HepG2 (cell line): Measurements from ENCODE around the gene ABCD1. TPM values are rescaled to one million over a fixed set of nuclear protein-coding genes. Genes with fewer than 3 reads are reported as not detected.

Experiments
- ASH2L ChIP-seq: fragments of 300-600, 200-600 bp; sonication (generic); IDR thresholded peaks from 2 replicates; pipeline ENCODE4 v1.7.0; 2017; ENCODE audit warnings: low read depth, mild to moderate bottlenecking, moderate library complexity, mixed read lengths, low read length; ENCODE audit not compliant: insufficient read length
- FOXP1 ChIP-seq, 2 experiments: fragments of 450-650 bp in 1 of 2; IDR thresholded peaks; 2 replicates each; pipeline ENCODE4 v1.6.1; 2017 to 2018; ENCODE audit warnings: antibody characterized with exemption in 1 of 2
- GATAD1 ChIP-seq: IDR thresholded peaks from 2 replicates; pipeline ENCODE4 v1.6.1; 2016; ENCODE audit warnings: missing genetic modification reagents, missing compliant biosample characterization
- HNRNPLL ChIP-seq: fragments of 200-400 bp; formaldehyde crosslinking; IDR thresholded peaks from 2 replicates; pipeline ENCODE4 v1.6.1; 2017; ENCODE audit warnings: mild to moderate bottlenecking, low read depth, low read length; ENCODE audit not compliant: poor library complexity, severe bottlenecking
- JARID2 ChIP-seq: sonication (generic); formaldehyde crosslinking; IDR thresholded peaks from 2 replicates; pipeline ENCODE4 v1.8.1; 2023; ENCODE audit warnings: missing genetic modification reagents, inconsistent platforms; ENCODE audit not compliant: insufficient replicate concordance
- KAT8 ChIP-seq: IDR thresholded peaks from 2 replicates; pipeline ENCODE4 v1.6.1; 2016; ENCODE audit warnings: missing genetic modification reagents, missing compliant biosample characterization
- KLF13 ChIP-seq: sonication (generic); formaldehyde crosslinking; IDR thresholded peaks from 2 replicates; pipeline ENCODE4 v1.4.0; 2020; ENCODE audit warnings: mild to moderate bottlenecking, missing genetic modification reagents
- KLF15 ChIP-seq: sonication (generic); formaldehyde crosslinking; IDR thresholded peaks from 2 replicates; pipeline ENCODE4 v1.8.1; 2023; ENCODE audit warnings: borderline replicate concordance, mild to moderate bottlenecking, inconsistent platforms, missing genetic modification reagents, mixed read lengths
- MAFK ChIP-seq, 2 experiments: IDR thresholded peaks in 1 of 2; conservative IDR thresholded peaks in 1 of 2; 2 replicates each; pipeline ENCODE4 v1.6.1; 2011; ENCODE audit warnings: improper control_type of control experiment in 2 of 2, low read length in 2 of 2
- NCOA5 ChIP-seq: sonication (generic); formaldehyde crosslinking; IDR thresholded peaks from 2 replicates; pipeline ENCODE4 v1.4.0; 2020; ENCODE audit warnings: missing genetic modification reagents
- NFKBIZ ChIP-seq: IDR thresholded peaks from 2 replicates; pipeline ENCODE4 v1.6.1; 2018; ENCODE audit warnings: missing genetic modification reagents, missing compliant biosample characterization
- PAX8 ChIP-seq: sonication (generic); formaldehyde crosslinking; IDR thresholded peaks from 2 replicates; pipeline ENCODE4 v1.8.0; 2022; ENCODE audit warnings: mild to moderate bottlenecking, missing genetic modification reagents, borderline replicate concordance
- RBFOX2 ChIP-seq: fragments of 200-400 bp; formaldehyde crosslinking; IDR thresholded peaks from 2 replicates; pipeline ENCODE4 v1.6.1; 2017; ENCODE audit warnings: low read depth, mild to moderate bottlenecking, low read length
- RFX1 ChIP-seq: fragments of 450-650 bp; IDR thresholded peaks from 2 replicates; pipeline ENCODE4 v1.6.1; 2017
- SMAD1 ChIP-seq: sonication (generic); formaldehyde crosslinking; IDR thresholded peaks from 2 replicates; pipeline ENCODE4 v1.4.0; 2020; ENCODE audit warnings: missing genetic modification reagents, low read depth, mild to moderate bottlenecking, borderline replicate concordance
- SOX13 ChIP-seq, 3 experiments: fragments of 450-650 bp in 1 of 3; sonication (generic) in 1 of 3; formaldehyde crosslinking in 1 of 3; IDR thresholded peaks in 2 of 3; conservative IDR thresholded peaks in 1 of 3; 2 replicates each; pipeline versions ENCODE4 v1.5.0 to v1.6.1; 2016 to 2020; ENCODE audit warnings: antibody characterized with exemption in 1 of 3, mild to moderate bottlenecking in 1 of 3, missing compliant biosample characterization in 1 of 3, missing genetic modification reagents in 1 of 3, moderate library complexity in 1 of 3
- SOX5 ChIP-seq: IDR thresholded peaks from 2 replicates; pipeline ENCODE4 v1.6.1; 2016; ENCODE audit warnings: borderline replicate concordance
- ZNF180 ChIP-seq: sonication (generic); formaldehyde crosslinking; IDR thresholded peaks from 2 replicates; pipeline ENCODE4 v1.4.0; 2020; ENCODE audit warnings: low read depth, missing genetic modification reagents, borderline replicate concordance
- ZNF292 ChIP-seq: sonication (generic); formaldehyde crosslinking; IDR thresholded peaks from 2 replicates; pipeline ENCODE4 v1.8.1; 2022; ENCODE audit warnings: mild to moderate bottlenecking, low read depth, missing genetic modification reagents, borderline replicate concordance
- ZNF362 ChIP-seq: sonication (generic); formaldehyde crosslinking; IDR thresholded peaks from 2 replicates; pipeline ENCODE4 v1.4.0; 2020; ENCODE audit warnings: missing genetic modification reagents, mild to moderate bottlenecking, borderline replicate concordance
- ZNF367 ChIP-seq: sonication (generic); formaldehyde crosslinking; IDR thresholded peaks from 2 replicates; pipeline ENCODE4 v1.4.0; 2020; ENCODE audit warnings: missing genetic modification reagents, borderline replicate concordance
- ZNF441 ChIP-seq: sonication (generic); formaldehyde crosslinking; IDR thresholded peaks from 2 replicates; pipeline ENCODE4 v1.7.0; 2021; ENCODE audit warnings: missing genetic modification reagents, borderline replicate concordance
- ZNF552 ChIP-seq: sonication (generic); formaldehyde crosslinking; IDR thresholded peaks from 2 replicates; pipeline ENCODE4 v1.9.0; 2022; ENCODE audit warnings: missing genetic modification reagents, mild to moderate bottlenecking, borderline replicate concordance
- ZNF558 ChIP-seq: sonication (generic); formaldehyde crosslinking; IDR thresholded peaks from 2 replicates; pipeline ENCODE4 v1.9.0; 2022; ENCODE audit warnings: mild to moderate bottlenecking, missing genetic modification reagents, borderline replicate concordance
- ZNF564 ChIP-seq: sonication (generic); formaldehyde crosslinking; IDR thresholded peaks from 2 replicates; pipeline ENCODE4 v1.8.1; 2023; ENCODE audit warnings: mild to moderate bottlenecking, missing genetic modification reagents
- ZNF816 ChIP-seq: sonication (generic); formaldehyde crosslinking; IDR thresholded peaks from 2 replicates; pipeline ENCODE4 v1.8.0; 2022; ENCODE audit warnings: missing genetic modification reagents, mild to moderate bottlenecking, borderline replicate concordance
- ZNF891 ChIP-seq: sonication (generic); formaldehyde crosslinking; IDR thresholded peaks from 2 replicates; pipeline ENCODE4 v1.5.0; 2020; ENCODE audit warnings: mild to moderate bottlenecking, missing genetic modification reagents
- ZZZ3 ChIP-seq: sonication (generic); formaldehyde crosslinking; IDR thresholded peaks from 2 replicates; pipeline ENCODE4 v1.4.0; 2020; ENCODE audit warnings: missing genetic modification reagents, mild to moderate bottlenecking, borderline replicate concordance
- polyA plus RNA-seq, 8 experiments: library from polyadenylated mRNA; depleted of rRNA in 3 of 8; stranded (reverse) in 7 of 8; unstranded in 1 of 8; fragments of >200 nt; fragmentation: Illumina TruSeq in 4 of 8; extraction: Trizol in 4 of 8; gene quantifications; 2 replicates each; pipeline versions ENCODE4 v1.2.1 to v1.2.3, GENCODE V29; 2011 to 2016; ENCODE audit warnings: low read depth in 4 of 8, missing spikeins in 1 of 8, mixed read lengths in 1 of 8; ENCODE audit not compliant: insufficient read depth in 1 of 8
- total RNA-seq, 5 experiments: library from RNA; depleted of rRNA; stranded (reverse); fragments of >200 nt; fragmentation: Illumina TruSeq; extraction: Trizol; gene quantifications; 2 replicates each; pipeline ENCODE4 v1.2.3, GENCODE V29; 2016; ENCODE audit warnings: low read depth in 1 of 5

Gene ABCD1
- total and polyA plus RNA-seq, 2 of the 13 experiments (the other 11 are each of a cell fraction or from before 2014, with no cell fraction given), result 11.4 to 15.9 TPM

- no peak for TF ChIP-seq ZNF362 (CRISPR knock-in tag)
- no peak for TF ChIP-seq NFKBIZ (CRISPR knock-in tag)
- no peak for TF ChIP-seq ZNF564 (CRISPR knock-in tag)
- TF ChIP-seq ZZZ3 (CRISPR knock-in tag), result no peak
- TF ChIP-seq ASH2L, result peak; percentile 8
- peak; percentile 0; the same call in 1 of the 2 replicates for TF ChIP-seq RBFOX2
- no peak for TF ChIP-seq ZNF552 (CRISPR knock-in tag)
- TF ChIP-seq KAT8 (CRISPR knock-in tag), result peak; percentile 7; the same call in 1 of the 2 replicates
- TF ChIP-seq ZNF180, result no peak
- no peak for TF ChIP-seq SOX5 (CRISPR knock-in tag)
- TF ChIP-seq KLF15 (CRISPR knock-in tag), result no peak
- no peak for TF ChIP-seq SMAD1
- no peak for TF ChIP-seq SOX13 (IDR thresholded peaks at IDR 0.05)
- no peak for TF ChIP-seq SOX13 (CRISPR knock-in tag; conservative IDR thresholded peaks at IDR 0.05 in 1 of 2, IDR thresholded peaks at IDR 0.05 in 1 of 2)
- no peak for TF ChIP-seq ZNF441
- TF ChIP-seq NCOA5 (CRISPR knock-in tag), result no peak
- TF ChIP-seq ZNF891 (CRISPR knock-in tag), result no peak
- no peak for TF ChIP-seq KLF13 (CRISPR knock-in tag)
- no peak for TF ChIP-seq PAX8 (CRISPR knock-in tag)
- TF ChIP-seq ZNF367 (CRISPR knock-in tag), result no peak
- TF ChIP-seq FOXP1 (IDR thresholded peaks at IDR 0.05), result no peak
- no peak for TF ChIP-seq FOXP1 (CRISPR knock-in tag; IDR thresholded peaks at IDR 0.05)
- peak; percentile 62; the same call in 1 of the 2 replicates for TF ChIP-seq RFX1
- TF ChIP-seq ZNF558 (CRISPR knock-in tag), result 0 out of 2 replicates have a peak, but pooled peaks have one; percentile 4
- TF ChIP-seq MAFK (conservative IDR thresholded peaks at IDR 0.05 in 1 of 2, IDR thresholded peaks at IDR 0.05 in 1 of 2; ENCODE audit: low read length in 2 of 2), result no peak
- TF ChIP-seq JARID2, result no peak
- no peak for TF ChIP-seq ZNF816 (CRISPR knock-in tag)
- TF ChIP-seq HNRNPLL, result peak; percentile 1
- TF ChIP-seq ZNF292 (CRISPR knock-in tag), result no peak
- no peak for TF ChIP-seq GATAD1 (CRISPR knock-in tag)
Measured at GRCh38 chrX:153725039-153725831, 579 bp downstream of the ABCD1 start (continued).
